HG03521 (cell line): ENCODE data around the gene GPRC5A.
"Not testable (repeated sequence)": the region's sequence is repeated elsewhere in the genome, so short reads cannot be mapped to it uniquely, and the experiment has no call there.

Experiments
- ATAC-seq: cut with Tn5 transposase; IDR thresholded peaks from one replicate; pipeline ENCODE4 v1.9.1; 2021; ENCODE audit warnings: mild to moderate bottlenecking, moderate library complexity; ENCODE audit not compliant: unreplicated experiment

GPRC5A gene

GRCh38 chr12:12891080-12891880 lies at the start of gene GPRC5A:
TSS of gene GPRC5A (plus strand) at chr12:12891562. CDS start at chr12:12908250, 16,688 bp downstream.
- ATAC-seq, result no peak

- ATAC-seq, result no peak
These were observed 45.5 kb upstream of the GPRC5A start for GRCh38 chr12:12845794-12846243.

- ATAC-seq, result not testable (repeated sequence)
These were observed 44.6 kb upstream of the GPRC5A start for GRCh38 chr12:12846780-12847179.

- ATAC-seq, result no peak
These were observed 37.9 kb upstream of the GPRC5A start for GRCh38 chr12:12853435-12853834.

- ATAC-seq, result no peak
These were observed 31.7 kb upstream of the GPRC5A start for GRCh38 chr12:12859690-12860089.

- ATAC-seq, result no peak
These were observed 27.1 kb upstream of the GPRC5A start for GRCh38 chr12:12864243-12864642.

GRCh38 chr12:12868477-12869235 lies 22.7 kb upstream of the GPRC5A start:
- no peak for ATAC-seq

GRCh38 chr12:12870465-12870864 lies 20.9 kb upstream of the GPRC5A start:
- ATAC-seq, result no peak

- ATAC-seq, result no peak
These were observed 19.7 kb upstream of the GPRC5A start for GRCh38 chr12:12871587-12872138.

- no peak for ATAC-seq
These were observed 19.0 kb upstream of the GPRC5A start for GRCh38 chr12:12872139-12872933.

- ATAC-seq, result no peak
These were observed 18.5 kb upstream of the GPRC5A start for GRCh38 chr12:12872934-12873275.

GRCh38 chr12:12874029-12874428 lies 17.3 kb upstream of the GPRC5A start:
- ATAC-seq, result no peak

- ATAC-seq, result not testable (repeated sequence)
These were observed 16.1 kb upstream of the GPRC5A start for GRCh38 chr12:12875301-12875700.

- no peak for ATAC-seq
These were observed 14.1 kb upstream of the GPRC5A start for GRCh38 chr12:12877153-12877768.

GRCh38 chr12:12877781-12878455 lies 13.4 kb upstream of the GPRC5A start:
- no peak for ATAC-seq

GRCh38 chr12:12880537-12880936 lies 10.8 kb upstream of the GPRC5A start:
- no peak for ATAC-seq

GRCh38 chr12:12881151-12881909 lies 10.0 kb upstream of the GPRC5A start:
- ATAC-seq, result no peak

GRCh38 chr12:12882288-12882687 lies 9.1 kb upstream of the GPRC5A start:
- ATAC-seq, result no peak

GRCh38 chr12:12883369-12884001 lies 7.9 kb upstream of the GPRC5A start:
- ATAC-seq, result no peak
